Hair follicle dermal papilla cell (primary cell): Measurements from ENCODE around the gene OTUD5. TPM values are rescaled to one million over a fixed set of nuclear protein-coding genes. Genes with fewer than 3 reads are reported as not detected.

Experiments
- small RNA-seq: library from RNA; depleted of rRNA; stranded (forward); fragments of <200 nt; gene quantifications from one replicate; pipeline ENCODE3, GENCODE V24; 2012
- total RNA-seq: library from RNA; depleted of rRNA; stranded (reverse); fragments of >200 nt; gene quantifications from 2 replicates; pipeline ENCODE4 v1.2.3, GENCODE V29; 2012

Gene OTUD5
- total RNA-seq: 33.3 and 36.2 TPM in 2 replicates

GRCh38 chrX:48957477-48957826, at the start of gene OTUD5:
Gene OTUD5, minus strand, starts transcription at chrX:48957607. Its CDS starts 37 bp downstream, at chrX:48957570.

GRCh38 chrX:49002091-49002935, 44.9 kb upstream of the OTUD5 start, which contains the start of gene GRIPAP1:
Gene GRIPAP1, minus strand, starts transcription at chrX:49002264. Its CDS starts 35 bp downstream, at chrX:49002229.

GRCh38 chrX:48971249-48972219, 14.1 kb upstream of the OTUD5 start, which contains the start of gene KCND1:
Gene KCND1, minus strand, starts transcription at chrX:48971844. Its CDS starts 1,573 bp downstream, at chrX:48970271.

GRCh38 chrX:48918643-48919340, 38.6 kb downstream of the OTUD5 start, which contains the start of gene PIM2:
Gene PIM2, minus strand, starts transcription at chrX:48919024. Its CDS starts 190 bp downstream, at chrX:48918834.

GRCh38 chrX:48911412-48912182, 45.8 kb downstream of the OTUD5 start, which contains the start of gene SLC35A2:
Gene SLC35A2, minus strand, starts transcription at chrX:48911646. Its CDS starts 10 bp downstream, at chrX:48911636.

GRCh38 chrX:48897625-48898306, 59.6 kb downstream of the OTUD5 start, which contains the start of the genes PQBP1 and TIMM17B:
Gene PQBP1, plus strand, starts transcription at chrX:48897930. Its CDS starts 580 bp downstream, at chrX:48898510.
Gene TIMM17B, minus strand, starts transcription at chrX:48897768. Its CDS starts 19 bp downstream, at chrX:48897749.

Small RNA genes within 50 kb of the gene (small RNA-seq; reads per million reads assigned to genes)
- not detected for gene RNU6-722P

Other genes starting within 250 kb of the OTUD5 start
- not detected in 2 replicates for gene GLOD5, start 195.9 kb downstream of the OTUD5 start, total RNA-seq
- not detected in 2 replicates for gene GATA1, start 171.0 kb downstream of the OTUD5 start, total RNA-seq
- 44.3 and 49.5 TPM in 2 replicates for gene HDAC6, start 155.5 kb downstream of the OTUD5 start, total RNA-seq
- gene ERAS, start 131.1 kb downstream of the OTUD5 start, total RNA-seq: 0.36 TPM in 1 of 2 replicates, not detected in the other
- 0.49 and 0.65 TPM in 2 replicates for gene PCSK1N, start 122.0 kb downstream of the OTUD5 start, total RNA-seq
- gene TIMM17B, start 59.8 kb downstream of the OTUD5 start, total RNA-seq: 25.1 and 26.0 TPM in 2 replicates
- gene PQBP1, start 59.7 kb downstream of the OTUD5 start, total RNA-seq: 33.8 and 50.9 TPM in 2 replicates
- gene SLC35A2, start 46.0 kb downstream of the OTUD5 start, total RNA-seq: 22.6 and 23.0 TPM in 2 replicates
- 4.1 and 4.4 TPM in 2 replicates for gene PIM2, start 38.6 kb downstream of the OTUD5 start, total RNA-seq
- gene KCND1, start 14.2 kb upstream of the OTUD5 start, total RNA-seq: 1.9 and 2.1 TPM in 2 replicates
- gene GRIPAP1, start 44.7 kb upstream of the OTUD5 start, total RNA-seq: 14.3 and 16.8 TPM in 2 replicates
- gene TFE3, start 85.8 kb upstream of the OTUD5 start, total RNA-seq: 76.9 and 86.8 TPM in 2 replicates
- 1.1 and 1.9 TPM in 2 replicates for gene CCDC120, start 101.4 kb upstream of the OTUD5 start, total RNA-seq
- 15.1 and 16.6 TPM in 2 replicates for gene PRAF2, start 116.4 kb upstream of the OTUD5 start, total RNA-seq
- gene WDR45, start 122.3 kb upstream of the OTUD5 start, total RNA-seq: 71.3 and 72.2 TPM in 2 replicates
- 15.4 and 16.9 TPM in 2 replicates for gene GPKOW, start 166.1 kb upstream of the OTUD5 start, total RNA-seq
- 1.9 and 2.2 TPM in 2 replicates for gene MAGIX, start 205.2 kb upstream of the OTUD5 start, total RNA-seq
- 26.4 and 35.5 TPM in 2 replicates for gene PLP2, start 214.3 kb upstream of the OTUD5 start, total RNA-seq
- 9.6 and 13.0 TPM in 2 replicates for gene PRICKLE3, start 228.8 kb upstream of the OTUD5 start, total RNA-seq
- 0.49 and 0.73 TPM in 2 replicates for gene SYP, start 242.6 kb upstream of the OTUD5 start, total RNA-seq